Mesothelial cell of epicardium (in vitro differentiated cells): ENCODE results near the gene FAM171A2. TPM values are rescaled to one million over a fixed set of nuclear protein-coding genes. Genes with fewer than 3 reads are reported as not detected.

Experiments
- DNase-seq, 2 experiments: peaks; one replicate each; pipeline ENCODE4 v3.0.0; 2021; ENCODE audit warnings: low spot score in 2 of 2; ENCODE audit not compliant: unreplicated experiment in 2 of 2
- H3K27ac Mint-ChIP-seq: 2 replicates; pipeline ENCODE4 v1.8.0; 2021; ENCODE audit warnings: mixed read lengths
- H3K27me3 Mint-ChIP-seq: 2 replicates; pipeline ENCODE4 v1.8.0; 2021; ENCODE audit warnings: low read depth, mixed read lengths
- H3K36me3 Mint-ChIP-seq: 2 replicates; pipeline ENCODE4 v1.8.0; 2021; ENCODE audit warnings: mixed read lengths
- H3K4me1 Mint-ChIP-seq: 2 replicates; pipeline ENCODE4 v1.8.0; 2021; ENCODE audit warnings: mixed read lengths
- H3K4me3 Mint-ChIP-seq: 2 replicates; pipeline ENCODE4 v1.8.0; 2021; ENCODE audit warnings: mild to moderate bottlenecking, moderate library complexity, mixed read lengths
- H3K9me3 Mint-ChIP-seq: 2 replicates; pipeline ENCODE4 v1.8.0; 2021; ENCODE audit warnings: mixed read lengths
- total RNA-seq: library from RNA; stranded (reverse); gene quantifications from 3 replicates; pipeline ENCODE4 v1.2.1, GENCODE V29; 2021
- TF ChIP-seq, protein P1 (sequence below): fragments of 200-600 bp; sonication (generic); IDR thresholded peaks from one replicate; pipeline ENCODE4 v1.5.0; 2021; ENCODE audit warnings: antibody characterized with exemption; ENCODE audit not compliant: unreplicated experiment

The FAM171A2 gene
- total RNA-seq, 1 donor from 2014 or later = 64.7 TPM

DNA sequence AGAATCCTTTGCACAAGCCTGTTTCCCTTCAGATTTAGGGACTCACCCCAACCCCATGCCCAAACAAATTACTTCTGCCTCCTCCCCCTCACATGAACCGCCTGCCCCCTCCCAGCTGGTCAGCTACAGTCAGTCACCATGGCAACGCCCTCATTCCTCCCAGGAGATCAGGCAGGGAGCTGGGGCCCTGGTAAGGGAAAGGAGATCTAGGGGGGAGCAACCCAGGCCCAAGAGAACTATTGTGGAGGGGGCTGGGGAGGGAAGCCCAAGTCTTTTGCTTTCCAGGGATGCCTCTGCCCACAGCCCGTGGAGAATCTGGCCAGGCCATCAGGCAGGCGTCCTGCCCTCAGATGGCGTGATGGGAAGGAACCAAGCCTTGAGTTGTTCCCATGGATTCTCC, 2.8 kb downstream of the FAM171A2 start:
- H3K9me3 Mint-ChIP-seq = no peaks in the 10 kb centered on the region
- peak overlapping the region; percentile 81 for H3K4me3 Mint-ChIP-seq
- no peak for DNase-seq
- TF ChIP-seq, protein P1, sequence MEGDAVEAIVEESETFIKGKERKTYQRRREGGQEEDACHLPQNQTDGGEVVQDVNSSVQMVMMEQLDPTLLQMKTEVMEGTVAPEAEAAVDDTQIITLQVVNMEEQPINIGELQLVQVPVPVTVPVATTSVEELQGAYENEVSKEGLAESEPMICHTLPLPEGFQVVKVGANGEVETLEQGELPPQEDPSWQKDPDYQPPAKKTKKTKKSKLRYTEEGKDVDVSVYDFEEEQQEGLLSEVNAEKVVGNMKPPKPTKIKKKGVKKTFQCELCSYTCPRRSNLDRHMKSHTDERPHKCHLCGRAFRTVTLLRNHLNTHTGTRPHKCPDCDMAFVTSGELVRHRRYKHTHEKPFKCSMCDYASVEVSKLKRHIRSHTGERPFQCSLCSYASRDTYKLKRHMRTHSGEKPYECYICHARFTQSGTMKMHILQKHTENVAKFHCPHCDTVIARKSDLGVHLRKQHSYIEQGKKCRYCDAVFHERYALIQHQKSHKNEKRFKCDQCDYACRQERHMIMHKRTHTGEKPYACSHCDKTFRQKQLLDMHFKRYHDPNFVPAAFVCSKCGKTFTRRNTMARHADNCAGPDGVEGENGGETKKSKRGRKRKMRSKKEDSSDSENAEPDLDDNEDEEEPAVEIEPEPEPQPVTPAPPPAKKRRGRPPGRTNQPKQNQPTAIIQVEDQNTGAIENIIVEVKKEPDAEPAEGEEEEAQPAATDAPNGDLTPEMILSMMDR = no peak
- peaks cover 6% of the 10 kb centered on the region for H3K36me3 Mint-ChIP-seq
- peaks cover 32% of the 10 kb centered on the region for H3K4me1 Mint-ChIP-seq
- peaks cover 8% of the 10 kb centered on the region for H3K27me3 Mint-ChIP-seq
- H3K27ac Mint-ChIP-seq = peak overlapping the region; percentile 47

DNA sequence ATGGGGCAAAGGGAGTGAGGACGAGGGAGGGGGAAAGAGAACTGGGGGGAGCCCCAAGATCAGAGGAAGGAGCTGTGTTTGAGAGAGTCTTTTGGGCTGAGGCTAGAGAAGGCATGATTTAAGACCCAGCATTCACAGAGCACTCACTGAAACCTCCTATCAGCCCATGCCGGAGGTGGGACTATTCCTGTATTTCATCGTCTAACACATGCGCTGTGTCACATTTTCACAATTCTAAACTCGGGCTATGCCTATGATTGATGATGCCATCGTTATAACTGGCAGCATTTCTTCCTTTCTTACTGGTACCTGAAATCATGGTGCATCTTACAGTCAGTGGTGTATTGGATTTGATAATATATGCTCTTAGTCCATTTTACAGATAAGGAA, 3.5 kb downstream of the FAM171A2 start:
- Mint-ChIP-seq H3K4me3 (peak overlapping the region; percentile 26), H3K4me1 (peaks cover 34% of the 10 kb centered on the region), H3K9me3 (no peaks in the 10 kb centered on the region), H3K27me3 (peaks cover 2% of the 10 kb centered on the region), H3K27ac (peak overlapping the region; percentile 47), H3K36me3 (peaks cover 6% of the 10 kb centered on the region)
- TF ChIP-seq, protein P1 = no peak
- no peak for DNase-seq

DNA sequence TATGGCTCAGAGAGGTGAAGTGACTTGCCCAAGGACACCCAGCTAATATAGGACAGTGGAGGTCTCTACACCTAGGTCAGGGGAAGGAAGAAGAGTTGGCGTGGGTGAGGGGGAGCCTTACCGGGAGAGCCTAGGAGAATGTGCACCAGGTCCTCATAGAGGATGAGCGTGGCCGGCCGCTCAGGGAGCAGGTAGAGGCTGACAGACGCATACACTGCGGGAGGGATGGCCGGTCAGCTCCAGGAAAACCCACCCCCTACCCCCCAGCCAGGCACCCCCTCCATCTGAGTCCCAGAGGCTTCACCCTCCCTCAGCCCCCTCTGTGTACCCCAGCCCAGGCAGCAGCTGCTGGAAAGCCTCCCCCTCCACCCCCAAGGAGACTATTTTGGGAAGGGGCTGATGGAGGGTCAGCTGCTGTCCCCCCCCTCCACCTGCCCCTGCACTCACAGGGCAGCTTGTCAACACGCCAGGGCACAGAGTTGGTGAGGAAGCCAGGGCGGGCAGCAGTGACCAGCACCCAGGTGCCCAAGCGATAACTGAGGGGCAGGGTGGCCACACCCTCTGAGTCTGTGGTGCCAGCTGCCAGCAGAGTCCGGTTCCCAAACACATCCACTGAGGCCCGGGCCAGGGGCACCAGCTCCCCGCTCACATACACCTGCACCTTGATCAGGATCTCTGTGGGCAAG, 4.1 kb downstream of the FAM171A2 start:
- H3K4me1 Mint-ChIP-seq = peaks cover 36% of the 10 kb centered on the region
- H3K36me3 Mint-ChIP-seq = peaks cover 6% of the 10 kb centered on the region
- H3K27ac Mint-ChIP-seq = no peak overlapping the region
- no peak overlapping the region for H3K4me3 Mint-ChIP-seq
- no peaks in the 10 kb centered on the region for H3K9me3 Mint-ChIP-seq
- no peaks in the 10 kb centered on the region for H3K27me3 Mint-ChIP-seq
- no peak for DNase-seq
- TF ChIP-seq, protein P1 = no peak

DNA sequence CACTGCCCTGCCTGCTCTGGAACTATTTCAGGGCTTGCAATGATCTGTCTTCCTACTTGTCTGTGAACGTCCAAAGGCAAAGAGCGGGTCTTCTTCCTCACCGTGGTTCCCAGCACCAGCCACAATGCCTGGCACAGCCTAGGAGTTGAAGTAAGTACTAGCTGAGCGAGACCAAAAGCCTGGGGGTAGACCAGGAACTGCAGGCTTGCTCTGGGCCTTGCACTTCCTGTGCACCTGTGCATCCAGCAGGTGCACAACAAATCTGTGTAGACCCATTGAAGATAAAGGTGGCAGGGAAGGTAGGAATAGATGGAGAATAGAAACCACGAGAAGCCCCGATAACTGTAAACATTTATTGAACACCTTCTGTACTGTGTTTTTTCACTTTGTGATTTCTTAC, 4.6 kb downstream of the FAM171A2 start:
- H3K36me3 Mint-ChIP-seq = peaks cover 6% of the 10 kb centered on the region
- H3K27me3 Mint-ChIP-seq = no peaks in the 10 kb centered on the region
- H3K4me1 Mint-ChIP-seq = peaks cover 34% of the 10 kb centered on the region
- DNase-seq = no peak
- TF ChIP-seq, protein P1 = no peak
- no peak overlapping the region for H3K4me3 Mint-ChIP-seq
- no peak overlapping the region for H3K27ac Mint-ChIP-seq
- no peaks in the 10 kb centered on the region for H3K9me3 Mint-ChIP-seq

DNA sequence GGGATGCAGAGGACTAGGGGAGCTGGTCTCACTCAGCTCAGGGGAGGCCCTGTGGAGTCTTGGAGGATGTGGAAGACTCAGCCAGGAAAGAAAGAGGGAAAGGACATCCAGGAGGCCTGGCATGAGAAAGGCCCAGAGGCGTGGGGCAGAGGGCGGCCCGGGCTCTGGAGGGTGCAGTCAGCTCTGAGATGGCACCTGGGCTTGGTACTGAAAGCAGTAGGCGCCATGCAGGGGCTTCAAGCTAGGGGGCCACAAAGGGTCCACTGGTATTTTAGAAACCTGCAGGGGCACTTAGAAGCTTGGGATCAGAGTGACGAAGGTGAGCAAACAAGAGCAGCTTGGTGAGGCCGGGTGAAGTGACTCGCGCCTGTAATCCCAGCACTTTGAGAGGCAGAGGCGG, 5.6 kb downstream of the FAM171A2 start:
- H3K27ac Mint-ChIP-seq = no peak overlapping the region
- H3K4me3 Mint-ChIP-seq = no peak overlapping the region
- H3K27me3 Mint-ChIP-seq = no peaks in the 10 kb centered on the region
- no peak for DNase-seq
- TF ChIP-seq, protein P1 = no peak
- peaks cover 6% of the 10 kb centered on the region for H3K36me3 Mint-ChIP-seq
- H3K9me3 Mint-ChIP-seq = no peaks in the 10 kb centered on the region
- H3K4me1 Mint-ChIP-seq = peaks cover 35% of the 10 kb centered on the region
